PFSK-1 (cell line): ENCODE results near the gene MSTN.

Experiments used
- POLR2AphosphoS5 ChIP-seq: IDR thresholded peaks from 2 replicates; pipeline ENCODE4 v1.6.1; 2012; ENCODE audit warnings: low read depth, mild to moderate bottlenecking, control low read depth, low read length, moderate library complexity
- REST ChIP-seq, 2 experiments: IDR thresholded peaks; 2 replicates each; pipeline versions ENCODE4 v1.6.1 to v1.8.0; 2011 to 2012; ENCODE audit warnings: low read depth in 2 of 2, low read length in 2 of 2, control low read depth in 1 of 2, inconsistent platforms in 1 of 2, mild to moderate bottlenecking in 1 of 2, moderate library complexity in 1 of 2; ENCODE audit not compliant: insufficient read depth in 1 of 2
- TAF1 ChIP-seq: IDR thresholded peaks from 2 replicates; pipeline ENCODE4 v1.6.1; 2012; ENCODE audit warnings: low read length, control low read depth, borderline replicate concordance; ENCODE audit not compliant: insufficient read depth

- TF ChIP-seq TAF1 (no peak), REST (IDR thresholded peaks at IDR 0.05; ENCODE audit: insufficient read depth in 1 of 2, low read depth in 2 of 2, low read length in 2 of 2) (no peak), POLR2AphosphoS5 (no peak)
These were observed 10.2 kb downstream of the MSTN start for GRCh38 chr2:190052307-190052706.
